GM19099 (cell line): ENCODE results near the gene STX18.

Experiments
- POLR2A ChIP-seq: IDR thresholded peaks from 3 replicates; pipeline ENCODE4 v1.6.1; 2011; ENCODE audit warnings: low read depth; ENCODE audit not compliant: insufficient read length; ENCODE audit errors: extremely low read depth

Gene STX18

DNA sequence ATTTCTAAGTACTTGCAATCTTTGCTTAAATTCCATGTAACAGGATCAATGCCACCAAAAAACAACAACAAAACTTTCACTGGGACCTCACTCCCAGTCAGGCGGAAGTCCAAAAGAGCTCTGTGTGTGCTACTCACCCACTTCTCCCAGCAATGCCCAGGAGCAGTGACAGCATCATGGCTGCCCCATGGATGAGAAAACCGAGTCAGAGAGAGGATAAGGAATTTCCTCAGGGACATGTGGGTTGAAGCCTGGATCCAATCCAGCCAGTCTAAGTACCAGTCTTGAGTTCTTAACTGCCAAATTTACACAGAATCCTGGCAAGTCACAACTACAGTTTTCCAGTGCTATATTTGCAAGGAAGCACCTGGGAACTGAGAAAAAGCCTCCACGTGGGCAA, 64.5 kb downstream of the STX18 start:
- no peak for TF ChIP-seq POLR2A

DNA sequence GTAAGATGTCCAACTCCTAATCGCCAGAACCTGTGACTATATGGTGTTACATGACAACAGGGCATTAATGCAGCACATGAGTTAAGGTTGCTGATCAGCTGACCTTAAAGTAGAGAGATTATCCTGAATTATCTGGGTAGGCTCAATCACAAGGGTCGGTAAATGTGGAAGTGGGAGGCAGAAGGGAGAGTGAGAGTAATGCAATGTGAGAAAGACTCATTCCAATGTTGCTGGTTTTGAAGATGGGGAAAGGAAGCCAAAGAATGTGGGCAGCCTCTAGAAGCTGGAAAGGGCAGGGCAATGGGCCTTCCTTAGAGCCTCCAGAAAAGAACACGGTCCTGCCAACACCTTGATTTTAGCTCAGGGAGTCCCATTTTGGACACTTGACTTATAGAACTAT, 67.4 kb downstream of the STX18 start:
- no peak for TF ChIP-seq POLR2A

GRCh38 chr4:4472344-4472958, 69.4 kb downstream of the STX18 start:
- no peak for TF ChIP-seq POLR2A

GRCh38 chr4:4471195-4471594, 70.7 kb downstream of the STX18 start:
- TF ChIP-seq POLR2A, result no peak

DNA sequence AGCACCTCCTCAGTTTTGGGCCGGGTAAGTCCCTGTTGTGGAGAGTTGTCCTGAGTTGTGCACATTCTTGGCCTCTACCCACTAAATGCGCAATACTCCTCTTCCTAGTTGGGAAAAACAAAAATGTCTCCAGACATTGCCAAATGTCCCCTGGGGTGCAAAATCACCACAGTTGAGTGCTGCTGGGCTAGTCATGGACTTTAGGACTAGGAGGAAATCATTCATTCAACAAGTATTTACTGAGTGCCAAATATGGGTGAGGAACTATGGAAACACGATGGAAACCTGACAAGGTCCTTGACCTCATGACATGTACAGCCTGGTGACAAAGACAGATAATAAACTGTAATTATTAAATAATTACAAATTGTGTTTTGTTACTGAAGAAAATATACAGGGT, 71.6 kb downstream of the STX18 start:
- TF ChIP-seq POLR2A, result no peak

DNA sequence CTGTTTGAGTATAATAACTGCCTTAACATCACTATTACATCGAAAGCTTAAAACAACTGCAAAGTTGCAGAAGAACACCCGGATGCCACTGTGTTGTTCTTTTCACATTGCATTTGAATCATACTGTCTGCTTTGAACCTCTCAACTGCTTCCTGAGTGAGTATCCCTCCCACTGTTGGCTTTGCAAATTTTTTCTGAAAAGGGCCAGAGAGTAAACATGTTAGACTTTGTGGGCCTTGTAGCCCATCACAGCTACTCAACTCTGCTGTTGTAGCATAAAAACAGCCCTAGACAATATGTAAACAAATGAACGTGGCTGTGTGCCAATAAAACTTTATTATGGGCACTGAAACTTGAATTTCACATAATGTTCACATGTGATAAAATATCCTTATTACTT, 78.9 kb downstream of the STX18 start:
- no peak for TF ChIP-seq POLR2A

GRCh38 chr4:4461850-4462249, 80.0 kb downstream of the STX18 start:
- TF ChIP-seq POLR2A, result no peak

- TF ChIP-seq POLR2A, result no peak
These were observed 80.7 kb downstream of the STX18 start for GRCh38 chr4:4461178-4461577.

DNA sequence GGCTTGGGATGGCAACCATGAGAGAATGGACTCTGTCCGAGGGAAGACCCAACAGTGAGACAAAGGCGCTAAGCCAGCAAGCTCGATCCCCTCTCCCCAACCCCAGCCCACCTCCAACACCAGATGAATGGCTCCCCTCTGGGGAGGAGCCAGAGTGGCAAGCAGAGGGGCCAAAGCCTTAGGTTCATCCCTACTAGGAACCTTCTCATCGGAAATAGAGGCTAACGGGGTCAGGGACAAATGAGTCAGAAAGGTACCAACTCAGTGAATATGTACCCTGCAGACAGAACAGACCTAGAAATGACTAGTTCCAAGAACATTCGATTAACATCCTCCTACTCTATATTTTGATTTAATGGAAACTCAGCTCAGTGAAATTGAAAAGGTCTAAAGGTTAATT, 81.1 kb downstream of the STX18 start:
- TF ChIP-seq POLR2A, result no peak

DNA sequence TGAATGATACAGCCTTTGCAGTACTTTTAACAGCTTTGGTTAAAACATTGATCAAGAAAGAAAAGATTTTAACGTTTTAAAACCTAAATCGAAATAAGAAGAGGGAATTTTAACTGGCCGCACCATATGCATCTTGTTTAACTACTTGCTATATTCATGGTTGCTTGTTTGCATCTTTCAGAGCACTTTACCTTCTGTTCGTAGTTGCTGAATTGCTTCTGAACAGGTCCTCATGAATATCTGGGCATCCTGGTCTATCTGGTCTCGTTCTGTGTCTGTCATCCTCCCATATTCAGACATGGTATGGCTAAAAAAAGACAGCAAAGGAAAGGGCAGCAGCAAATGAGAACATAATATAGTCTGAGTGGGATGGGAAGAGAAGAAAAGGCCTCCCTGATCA, 82.7 kb downstream of the STX18 start:
- no peak for TF ChIP-seq POLR2A

DNA sequence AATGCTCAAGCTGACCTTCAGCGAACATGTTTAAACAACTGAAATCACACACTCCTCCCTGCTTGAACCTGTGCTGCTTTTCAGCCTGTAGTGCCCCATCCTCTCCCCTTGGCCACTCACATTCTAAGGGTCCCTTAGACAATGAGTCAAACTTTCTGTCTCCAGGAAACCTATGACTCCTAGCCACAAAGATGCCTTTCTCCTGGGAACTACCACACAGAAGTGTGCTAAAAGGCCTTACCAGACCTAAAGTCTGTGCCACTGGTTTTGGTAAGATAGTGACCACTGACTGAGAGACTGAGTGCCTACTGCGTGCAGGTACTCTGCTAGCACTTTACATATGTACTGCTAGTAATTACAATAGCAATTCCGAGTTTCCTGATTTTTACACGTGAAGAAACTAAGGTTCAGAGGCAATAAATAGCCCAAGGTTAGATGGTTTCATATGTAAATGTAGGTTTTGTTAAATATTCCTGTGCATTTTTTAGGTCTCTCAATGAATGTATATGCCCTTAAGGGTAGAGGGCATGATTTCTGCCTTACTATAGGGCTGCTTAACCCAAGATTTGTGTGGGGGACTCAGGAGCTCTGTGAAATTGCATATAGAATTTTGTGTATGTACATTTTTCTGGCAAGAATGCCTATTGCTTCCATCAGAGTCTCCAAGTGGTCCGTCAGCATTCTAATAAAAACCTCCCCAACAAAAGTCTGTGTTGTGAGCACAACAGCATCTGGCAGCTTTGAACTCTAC, 83.9 kb downstream of the STX18 start:
- TF ChIP-seq POLR2A, result no peak

GRCh38 chr4:4456816-4457578, 84.9 kb downstream of the STX18 start:
- no peak for TF ChIP-seq POLR2A

- TF ChIP-seq POLR2A, result no peak
These were observed 85.5 kb downstream of the STX18 start for GRCh38 chr4:4456351-4456750.

- TF ChIP-seq POLR2A, result no peak
These were observed 86.5 kb downstream of the STX18 start for GRCh38 chr4:4455210-4455865.

GRCh38 chr4:4446434-4446833, 95.4 kb downstream of the STX18 start:
- TF ChIP-seq POLR2A, result no peak
